ENCODE results near the gene MORN1.

MORN1 gene

DNA sequence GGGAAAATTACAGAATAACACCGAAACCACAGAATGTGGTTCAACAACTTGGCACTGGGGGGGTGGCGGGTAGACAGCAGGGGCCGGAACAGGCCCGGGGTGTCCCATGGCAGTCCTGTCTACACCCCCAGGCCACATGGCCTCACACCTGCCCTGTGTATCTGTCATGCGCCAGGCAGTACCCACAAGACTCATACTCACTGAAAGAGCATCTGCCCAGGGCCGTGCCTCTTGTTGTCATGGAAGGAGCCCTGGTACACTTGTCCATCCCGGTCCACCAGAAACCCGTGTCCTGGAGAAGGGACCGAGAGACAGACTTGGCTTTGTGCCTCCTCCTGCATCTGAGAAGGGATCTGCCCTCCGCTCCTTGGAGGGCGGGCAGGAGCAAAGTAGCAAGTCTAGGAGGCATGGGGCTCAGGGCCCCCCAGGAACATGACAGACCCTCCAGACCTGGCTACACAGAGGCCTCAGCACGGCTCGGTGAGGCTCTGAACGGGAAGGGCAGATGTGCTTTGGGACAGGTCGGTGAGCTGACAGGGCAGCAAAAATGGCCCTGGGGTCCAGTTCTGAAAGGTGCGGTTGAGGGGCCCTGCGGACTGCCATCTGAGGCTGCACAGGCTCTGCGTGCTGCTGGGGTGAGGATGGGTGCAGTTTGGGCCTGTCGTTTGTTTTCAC is 5.6 kb downstream of the MORN1 start:
- no peak for DNase-seq (ENCODE audit: low read depth)

DNA sequence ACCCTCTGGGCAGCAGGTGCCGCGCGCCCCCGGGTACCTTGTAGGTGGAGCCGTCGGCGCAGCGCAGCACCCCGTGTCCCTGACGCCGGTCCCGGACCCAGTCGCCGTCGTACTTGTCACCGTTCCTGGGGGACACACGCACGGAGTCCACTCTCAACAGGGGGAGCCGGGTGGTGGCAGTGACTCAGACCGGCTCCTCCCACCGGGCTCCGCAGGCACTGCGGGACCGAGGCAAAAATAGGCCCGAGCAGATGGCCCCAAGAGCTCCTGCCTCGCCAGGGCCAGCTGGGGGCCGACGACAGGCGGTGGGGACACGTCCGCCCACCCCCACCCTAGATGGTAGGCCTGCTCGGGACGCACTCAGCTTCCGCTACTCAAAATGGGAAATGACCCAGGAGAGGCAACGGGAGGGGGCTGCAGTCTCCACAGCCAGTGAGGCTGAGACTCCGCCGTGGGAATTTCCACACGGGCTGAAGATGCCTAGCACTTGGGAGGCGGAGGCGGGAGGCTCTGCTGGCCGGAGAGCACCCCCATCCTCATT is 6.3 kb downstream of the MORN1 start:
- no peak for DNase-seq (ENCODE audit: low read depth)

DNA sequence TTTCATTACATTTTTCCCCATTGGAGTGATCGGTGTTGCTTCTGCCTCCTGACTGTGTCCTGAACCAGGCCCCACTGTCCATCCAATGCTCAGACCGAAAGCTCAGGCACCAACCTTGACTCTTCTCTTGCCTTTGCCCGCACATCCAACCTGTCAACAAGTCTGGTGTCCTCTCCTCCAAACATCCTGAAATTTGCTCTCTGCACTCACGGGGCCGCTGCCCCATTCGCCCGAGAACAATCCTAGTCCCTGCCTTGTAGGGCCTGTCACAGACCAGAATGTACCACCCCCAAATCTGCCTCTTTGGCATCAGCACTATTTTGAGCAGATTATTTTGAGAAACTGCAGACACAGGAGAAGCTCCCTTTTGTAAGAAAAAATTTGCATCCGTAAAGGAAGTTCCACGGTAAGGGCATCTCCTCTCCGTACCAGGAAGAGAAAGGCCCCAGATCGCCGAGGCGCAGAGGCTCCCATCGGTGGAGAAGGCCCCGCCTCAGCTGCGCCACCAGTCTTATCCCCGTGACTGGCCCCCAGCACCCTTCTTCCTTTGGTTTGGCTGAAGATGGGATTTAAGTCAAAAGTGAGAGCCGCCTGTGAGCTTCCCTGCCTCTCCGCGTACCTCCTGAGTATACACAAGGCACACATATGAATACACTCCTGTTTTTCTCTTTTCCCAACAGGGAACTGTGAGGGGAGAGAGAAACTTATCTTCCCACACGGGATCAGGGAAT is 7.1 kb downstream of the MORN1 start:
- DNase-seq (ENCODE audit: low read depth), result no peak

DNA sequence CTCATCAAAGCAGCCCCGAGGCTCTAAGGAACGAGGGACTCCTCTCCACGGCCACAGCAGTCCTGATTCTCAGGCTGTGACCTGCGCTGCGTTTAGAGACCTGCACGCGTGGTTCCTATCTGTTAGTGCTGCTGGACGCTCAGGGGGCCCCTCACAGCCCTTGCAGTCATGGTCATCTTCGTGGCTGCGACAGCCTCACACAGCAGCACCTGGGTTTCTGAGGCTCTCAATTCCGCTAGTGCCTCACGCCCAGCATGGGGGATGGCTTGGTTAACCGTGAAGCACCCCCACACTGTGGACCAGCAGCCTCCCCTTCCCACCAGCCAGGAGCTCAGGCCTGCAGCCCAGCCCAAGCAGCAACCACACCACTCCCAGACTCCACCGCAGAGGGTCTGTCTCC is 7.8 kb downstream of the MORN1 start:
- DNase-seq (ENCODE audit: low read depth), result no peak

DNA sequence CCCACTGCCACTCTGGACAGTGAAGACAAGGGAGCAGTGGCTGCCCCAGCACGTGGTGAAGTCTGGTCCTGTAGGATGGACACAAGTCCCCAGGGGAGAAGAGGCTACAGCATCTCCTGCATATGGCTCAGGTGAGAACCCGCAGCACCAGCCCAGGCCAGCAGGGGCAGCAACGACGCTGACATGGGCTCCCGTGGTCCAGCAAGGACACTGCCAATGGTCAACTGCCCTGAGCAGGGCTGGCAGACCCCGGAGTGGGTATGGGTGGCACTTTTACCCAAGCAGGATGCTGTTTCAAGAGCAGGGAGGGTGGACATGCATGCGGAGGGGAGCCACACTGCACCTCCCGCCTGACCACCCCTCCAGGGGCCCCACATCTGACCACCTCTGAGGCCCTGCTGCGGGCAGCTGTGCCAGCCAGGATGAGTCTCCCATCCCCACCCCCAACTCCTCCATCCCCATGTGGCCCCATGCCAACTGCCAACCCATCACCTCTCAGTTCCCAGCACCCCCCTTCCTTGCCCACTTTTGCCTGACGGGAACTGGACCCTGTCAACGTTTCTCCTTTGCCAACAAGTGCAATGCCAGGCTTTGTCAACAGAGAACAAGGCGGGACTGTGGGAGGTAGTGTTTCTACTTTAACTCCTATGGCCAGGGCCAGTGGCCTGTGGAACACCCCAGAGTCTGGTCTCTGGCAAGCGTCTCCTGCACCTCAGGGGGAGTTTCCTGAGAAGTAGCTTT is 8.6 kb downstream of the MORN1 start:
- no peak for DNase-seq (ENCODE audit: low read depth)

DNA sequence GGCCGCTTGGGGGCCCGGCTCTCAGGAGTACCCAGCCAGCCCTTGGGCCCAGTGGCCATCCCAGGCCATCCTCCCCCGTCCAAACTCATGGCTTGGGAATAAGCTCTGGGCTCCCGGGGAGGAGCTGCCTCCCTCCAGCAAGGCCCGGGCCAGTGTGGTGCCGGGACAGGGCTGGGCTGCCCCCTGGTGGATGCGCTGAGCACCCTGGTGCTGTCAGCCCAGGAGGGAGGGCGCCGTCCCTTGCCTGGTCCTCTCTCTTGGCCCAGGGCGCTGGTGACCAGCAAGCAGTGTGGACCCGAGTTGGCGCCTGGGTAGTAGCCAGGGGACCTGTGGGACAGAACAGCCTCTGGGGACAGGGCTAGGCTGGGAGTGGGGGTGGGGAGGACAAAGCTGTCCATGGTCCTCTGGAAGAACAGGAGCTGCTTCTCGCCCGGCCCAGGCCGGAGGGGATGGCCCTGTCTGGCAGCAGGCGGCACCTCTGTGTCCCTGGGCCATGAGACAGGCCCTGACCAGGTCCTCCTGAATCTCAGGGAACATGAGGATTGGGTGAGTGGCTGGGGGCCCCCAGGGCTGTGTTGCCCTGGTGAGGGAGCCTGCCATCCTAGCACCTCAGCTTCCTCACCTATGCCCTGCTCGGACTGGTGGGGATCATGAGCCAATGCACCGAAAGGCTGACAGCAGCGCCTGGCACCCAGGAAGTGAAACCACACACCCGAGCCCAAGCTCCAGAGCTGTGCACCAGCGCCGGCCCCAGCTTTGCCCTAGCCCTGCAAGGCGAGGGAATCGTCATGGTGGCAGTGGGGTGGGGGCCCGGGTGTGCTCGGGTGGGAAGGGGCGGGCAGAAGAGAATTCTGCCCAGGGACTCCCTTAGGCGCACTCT is 9.4 kb downstream of the MORN1 start:
- peak; percentile 62 for DNase-seq (ENCODE audit: low read depth)

DNA sequence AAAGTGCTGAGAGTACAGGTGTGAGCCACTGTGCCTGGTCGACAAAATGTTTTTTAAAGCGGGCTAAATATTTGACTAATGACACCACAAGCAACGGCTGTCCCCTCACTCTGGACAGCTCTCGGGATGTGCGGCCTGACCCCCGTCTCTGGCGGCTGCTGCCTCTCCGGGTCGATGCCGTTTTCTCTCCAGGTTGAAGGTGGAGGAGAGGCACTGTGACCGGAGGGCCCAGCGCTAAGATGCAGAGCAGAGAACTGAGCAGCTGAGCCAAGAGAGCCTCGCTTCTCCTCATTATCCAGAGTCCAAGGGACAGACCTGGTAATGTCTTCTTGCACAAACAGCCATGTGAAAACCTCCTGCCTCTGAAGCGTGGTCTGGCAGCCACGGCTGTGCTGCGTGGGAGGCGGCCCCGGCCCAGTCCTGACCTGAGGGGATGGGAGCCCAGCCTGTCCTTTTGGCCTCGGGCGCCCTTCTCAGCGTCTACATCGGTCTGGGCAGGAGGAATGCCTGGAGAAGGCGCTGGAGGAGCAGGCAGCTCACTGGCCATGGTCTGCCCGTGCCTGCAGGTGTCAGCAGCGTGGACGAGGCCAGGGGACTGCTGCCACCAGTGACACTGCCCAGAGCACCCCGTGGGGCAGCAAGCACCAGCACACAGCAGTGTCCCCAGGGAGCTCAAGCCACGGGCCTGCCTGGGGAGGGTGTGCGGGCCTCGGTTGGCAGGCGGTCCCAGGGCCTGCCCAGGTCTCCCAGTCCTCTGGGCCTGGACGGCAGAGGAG is 10.3 kb downstream of the MORN1 start:
- DNase-seq (ENCODE audit: low read depth), result no peak

DNA sequence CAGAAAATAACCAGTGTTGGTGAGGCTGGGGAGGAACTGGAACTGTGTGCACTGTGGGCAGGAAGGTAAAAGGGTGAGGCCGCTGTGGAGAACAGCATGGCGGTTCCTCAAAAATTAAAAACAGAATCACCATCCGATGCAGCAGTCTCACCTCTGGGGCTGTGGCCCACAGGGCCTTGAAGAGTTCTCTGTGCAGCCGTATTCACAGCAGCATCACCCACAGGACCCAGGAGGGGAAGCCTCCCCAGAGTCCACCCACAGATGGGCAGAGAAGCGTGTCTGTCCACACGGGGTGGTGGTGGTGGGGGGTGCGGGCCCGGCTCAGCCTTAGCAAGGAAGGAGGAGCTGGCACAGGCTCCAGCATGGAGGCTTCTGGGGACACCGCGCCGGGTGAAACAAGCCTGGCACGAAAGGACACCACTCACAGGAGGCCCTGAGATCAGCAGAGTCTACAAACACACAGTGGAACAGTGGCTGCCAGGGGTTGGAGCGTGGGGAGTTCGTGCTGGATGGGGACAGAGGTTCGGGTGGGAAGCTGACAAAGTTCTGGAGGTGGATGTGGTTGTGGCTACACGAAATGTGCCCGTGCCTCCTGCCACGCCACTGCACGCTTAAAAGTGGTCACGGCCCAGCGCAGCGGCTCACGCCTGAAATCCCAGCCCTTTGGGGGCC is 11.5 kb downstream of the MORN1 start:
- no peak for DNase-seq (ENCODE audit: low read depth)

DNA sequence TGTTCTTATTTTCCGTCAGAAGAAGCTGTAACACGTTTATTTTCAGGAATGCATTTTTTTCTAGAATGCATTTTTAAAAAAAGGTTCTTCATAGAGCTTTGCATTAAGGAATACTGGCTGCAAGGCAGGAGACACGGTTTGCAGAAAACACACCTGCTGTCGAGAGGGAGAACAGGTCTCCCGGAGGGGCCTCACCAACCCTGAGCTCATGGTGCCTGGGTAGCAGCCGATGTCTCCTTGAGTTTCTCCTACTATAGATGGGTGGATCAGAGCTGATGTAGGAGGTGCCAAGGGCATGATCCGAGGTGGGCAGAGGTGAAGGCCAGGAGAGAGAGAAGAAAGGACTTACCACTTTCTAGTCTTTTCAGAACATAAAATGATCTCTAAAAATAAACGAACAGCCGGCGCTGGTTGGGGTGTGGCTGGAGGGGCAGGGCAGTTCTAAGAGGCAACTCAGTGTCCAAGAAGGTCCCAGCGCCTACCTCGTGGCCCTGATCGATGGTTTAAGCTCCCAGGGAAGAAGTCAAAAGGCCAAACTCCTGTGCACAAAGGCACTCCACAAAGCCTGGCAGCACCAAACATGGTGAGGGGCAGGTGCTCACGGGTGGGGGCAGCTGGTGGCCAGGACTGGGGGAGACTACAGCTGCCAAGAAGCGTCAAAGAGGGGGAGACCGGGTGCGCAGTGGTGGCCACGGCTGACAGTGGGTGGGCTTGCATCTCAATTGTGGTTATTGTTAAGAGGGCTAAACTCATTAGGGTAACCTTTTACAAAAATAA is 12.2 kb downstream of the MORN1 start:
- no peak for DNase-seq (ENCODE audit: low read depth)

DNA sequence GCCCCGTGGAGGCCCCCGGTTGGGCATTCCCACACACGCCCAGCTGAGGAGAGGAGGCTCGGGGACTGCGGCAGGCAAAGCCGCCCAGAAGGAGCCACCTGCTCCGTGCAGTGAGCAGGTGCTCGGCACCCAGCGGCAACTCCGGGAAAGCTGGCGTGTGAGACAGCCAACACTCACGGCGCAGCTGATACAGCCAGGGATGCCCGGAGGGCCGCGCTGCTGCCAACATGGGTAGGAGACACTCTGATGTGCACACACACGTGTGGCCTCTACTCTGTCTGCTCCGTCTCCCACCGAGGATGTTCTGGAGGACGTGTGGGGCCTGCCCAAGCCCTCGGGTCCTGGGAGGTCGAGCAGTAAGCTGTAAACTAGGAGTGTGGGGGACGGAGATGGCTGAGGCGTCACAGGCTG is 12.9 kb downstream of the MORN1 start:
- no peak for DNase-seq (ENCODE audit: low read depth)

DNA sequence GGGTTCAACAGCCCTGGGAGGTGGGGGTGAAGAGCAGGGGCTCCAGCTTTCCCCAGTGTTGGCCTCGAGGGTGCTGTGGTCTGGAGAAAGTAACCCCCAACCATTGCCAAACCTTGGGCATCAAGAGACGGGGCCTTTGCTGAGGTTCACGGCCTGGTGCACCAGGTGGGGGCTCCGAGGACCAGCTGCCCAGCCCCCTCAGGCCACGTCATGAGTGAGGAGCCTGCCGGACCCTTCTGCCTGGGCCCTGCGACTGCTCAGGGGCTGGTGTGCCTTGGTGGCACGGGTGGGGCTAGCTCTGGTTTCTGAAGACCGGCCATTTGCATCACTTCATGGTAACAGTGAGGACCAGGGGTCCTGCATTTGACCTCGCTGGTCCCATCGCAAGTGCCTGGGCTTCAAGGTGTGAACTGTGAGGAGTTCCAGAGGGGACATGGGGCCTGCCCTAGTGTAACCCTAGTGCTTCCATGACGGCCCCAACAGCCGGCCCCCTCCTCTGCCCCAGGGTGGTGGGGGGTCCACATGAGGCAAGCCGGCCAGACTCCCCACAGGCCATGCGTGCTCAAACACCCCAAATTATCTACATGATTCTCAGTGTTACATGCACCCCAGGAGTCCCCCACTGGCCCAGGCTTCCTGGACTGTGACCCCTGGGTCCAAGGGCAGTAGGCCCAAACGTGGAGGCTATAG is 13.5 kb downstream of the MORN1 start:
- DNase-seq (ENCODE audit: low read depth), result no peak

DNA sequence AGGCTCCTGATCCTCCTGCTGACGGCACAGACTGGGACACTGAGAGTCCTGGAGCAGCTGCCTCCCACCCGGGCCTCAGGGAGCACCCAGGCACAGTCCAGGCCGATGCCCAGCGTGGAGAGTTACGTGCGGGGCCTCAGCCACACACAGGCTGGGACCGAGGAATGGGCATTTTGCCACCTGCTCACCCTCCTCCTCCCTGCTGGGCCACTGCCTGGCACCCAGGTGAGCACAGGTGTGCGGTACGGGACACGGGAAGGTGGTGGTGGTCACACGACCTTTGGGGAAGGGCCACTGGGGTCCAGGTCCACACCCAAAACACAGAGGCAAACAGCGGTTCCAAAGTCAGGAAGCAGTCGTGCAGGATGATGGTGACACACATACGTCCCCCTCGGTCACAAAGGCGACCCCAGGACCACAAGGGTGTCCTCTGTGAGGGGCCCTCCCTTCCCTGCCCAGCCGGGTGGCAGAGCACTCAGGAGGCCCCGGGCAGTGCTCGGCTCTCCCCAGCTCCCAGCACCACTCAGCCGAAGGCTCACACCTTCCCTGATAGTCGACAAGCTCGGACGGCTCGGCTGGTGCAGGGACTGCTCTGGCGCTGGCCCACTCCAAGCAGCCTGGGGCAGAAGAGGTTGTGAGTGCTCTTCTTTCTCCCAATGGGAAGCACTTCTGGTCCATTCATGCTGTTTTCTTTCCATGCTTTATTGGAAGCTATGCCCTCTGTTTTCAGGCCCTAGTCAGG is 14.3 kb downstream of the MORN1 start:
- no peak for DNase-seq (ENCODE audit: low read depth)

DNA sequence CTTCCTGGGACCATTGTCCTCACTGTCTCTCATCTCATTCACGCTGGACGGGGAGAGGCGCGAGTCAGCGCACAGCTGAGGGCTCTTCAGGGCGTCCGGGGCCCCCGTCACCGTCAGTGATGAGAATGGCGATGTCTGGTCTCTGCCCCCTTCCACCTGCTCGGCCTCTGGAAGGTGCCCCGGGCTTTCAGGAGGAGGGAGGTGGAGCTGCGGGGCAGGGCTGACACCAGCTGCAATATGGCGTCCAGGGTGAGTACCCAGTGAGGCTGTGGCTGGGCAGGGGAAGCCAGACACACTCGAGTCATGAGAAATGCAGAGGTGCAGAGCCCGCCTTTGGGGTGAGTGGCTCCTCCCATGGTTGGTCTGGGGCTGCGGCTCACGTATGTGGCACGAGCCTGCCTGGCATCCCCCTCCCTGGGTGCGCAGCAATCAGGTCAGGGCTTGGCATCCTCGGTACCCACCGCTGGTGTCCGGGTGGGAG is 15.1 kb downstream of the MORN1 start:
- DNase-seq (ENCODE audit: low read depth), result no peak

DNA sequence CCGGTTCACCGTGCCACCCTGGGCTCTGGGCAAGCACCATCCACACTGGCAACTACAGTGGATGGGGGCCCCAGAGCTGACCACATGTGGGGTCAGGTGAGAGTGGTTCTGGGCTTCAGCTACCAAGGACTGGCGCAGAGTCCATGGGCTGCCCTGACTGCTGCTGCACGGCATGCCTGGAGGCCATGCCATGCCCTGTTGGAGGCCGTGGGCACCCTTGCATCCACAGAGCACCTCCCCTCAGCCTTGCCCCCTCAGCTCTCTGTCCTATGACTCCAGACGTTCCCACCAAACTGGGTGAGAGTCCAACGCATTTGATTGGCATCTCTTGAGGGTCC is 15.5 kb downstream of the MORN1 start:
- no peak for DNase-seq (ENCODE audit: low read depth)

DNA sequence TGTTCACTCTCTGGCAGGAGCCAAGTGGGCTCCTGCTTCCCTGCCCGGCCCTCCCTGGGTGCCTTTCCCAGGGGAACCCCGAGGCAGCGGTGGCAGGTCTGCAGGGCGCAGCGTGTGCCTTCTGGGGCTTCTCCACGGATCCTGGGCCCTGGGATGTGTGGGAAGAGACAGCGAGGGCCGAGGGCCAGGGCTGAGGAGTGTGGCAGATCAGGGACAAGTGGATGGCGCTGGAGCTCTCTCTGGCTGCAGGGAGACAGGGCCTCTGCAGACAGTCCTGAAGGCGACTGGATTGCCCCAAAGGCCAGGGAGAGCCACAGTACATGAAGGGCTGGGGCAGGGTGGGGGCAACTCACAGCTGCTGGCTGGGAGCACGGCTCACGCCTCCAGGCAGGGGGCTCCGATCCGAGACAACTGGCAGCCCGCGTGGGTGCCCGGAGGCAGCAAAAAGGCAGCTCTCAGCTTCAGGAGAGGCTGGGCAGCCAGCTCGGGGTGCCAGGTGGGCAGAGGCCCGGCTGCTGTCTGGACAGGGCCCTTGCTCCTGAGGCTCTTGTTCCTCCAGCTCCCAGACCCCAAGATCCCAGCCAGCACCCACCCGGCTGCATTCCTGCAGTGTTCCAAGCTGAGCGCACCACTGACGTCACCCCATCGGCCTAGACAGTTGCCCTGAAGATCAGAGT is 16.0 kb downstream of the MORN1 start:
- no peak for DNase-seq (ENCODE audit: low read depth)

DNA sequence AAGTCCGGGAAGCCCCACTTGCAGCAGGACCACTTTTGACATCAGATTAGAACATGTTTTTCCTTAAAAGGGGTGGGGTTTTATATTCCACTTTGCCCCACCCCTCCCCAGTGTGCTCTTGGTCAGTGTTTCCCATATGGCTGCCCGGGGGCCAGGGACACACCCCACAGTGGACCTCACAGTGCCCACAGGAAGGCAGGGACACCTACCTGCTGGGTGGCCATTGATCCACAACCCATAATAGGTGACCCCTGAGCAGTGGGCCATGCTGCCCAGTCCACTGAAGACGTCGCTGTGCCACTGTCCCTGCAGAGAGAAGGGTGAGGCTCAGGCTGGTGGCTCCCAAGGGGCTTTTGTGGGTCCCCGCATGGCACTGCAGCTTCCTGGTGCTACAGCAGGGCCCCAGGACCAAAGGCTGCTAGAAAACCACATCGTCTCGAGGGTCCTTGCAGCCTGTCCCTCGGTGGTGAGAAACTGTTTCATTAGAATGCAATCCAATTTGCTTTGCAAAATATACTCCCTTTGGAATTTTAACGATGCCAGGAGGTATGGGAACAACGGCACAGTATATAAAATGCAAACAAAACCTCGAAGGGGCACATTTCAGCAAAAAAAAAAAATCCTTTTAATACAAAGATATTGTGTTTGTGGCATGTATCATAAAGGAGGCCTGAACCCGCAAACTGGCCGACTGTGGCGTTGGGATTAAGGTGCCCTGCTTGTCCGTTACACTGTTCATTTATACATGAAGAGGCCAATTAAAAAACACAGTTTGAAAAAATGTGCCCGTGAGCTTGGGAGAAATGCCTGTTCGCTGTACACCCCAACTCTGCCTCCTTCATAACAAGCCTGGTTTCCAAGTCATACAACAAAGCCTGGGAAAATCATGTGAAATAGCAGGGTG is 16.9 kb downstream of the MORN1 start:
- no peak for DNase-seq (ENCODE audit: low read depth)

All from activated gamma-delta T cell treated with anti-CD3 and anti-CD28 coated beads, Interleukin-2, amount 50 U/mL, for 16 hours (primary cell).